ENCODE results near the gene SMKR1.
"Not testable (repeated sequence)": the region's sequence is repeated elsewhere in the genome, so short reads cannot be mapped to it uniquely, and the experiment has no call there.

SMKR1 gene

DNA sequence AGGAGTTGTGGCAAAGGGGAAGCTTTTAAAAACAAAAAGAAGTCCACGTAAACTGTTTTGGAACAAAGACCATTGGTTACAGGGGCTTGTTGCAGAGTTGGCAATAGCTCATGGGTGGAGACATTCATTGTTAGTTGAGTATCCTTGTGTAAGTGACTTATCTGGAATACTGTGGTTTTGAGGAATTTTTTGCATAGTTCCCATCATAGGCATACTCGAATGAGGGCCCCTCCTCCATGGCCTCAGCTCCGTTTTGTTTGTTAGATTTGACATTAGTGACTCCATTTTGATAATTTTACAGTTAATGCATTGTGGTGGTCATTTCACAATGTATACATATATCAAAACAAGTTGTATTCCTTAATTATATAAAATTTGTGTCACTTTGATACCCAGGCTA, 12.8 kb upstream of the SMKR1 start:
- DNase-seq, result no peak

DNA sequence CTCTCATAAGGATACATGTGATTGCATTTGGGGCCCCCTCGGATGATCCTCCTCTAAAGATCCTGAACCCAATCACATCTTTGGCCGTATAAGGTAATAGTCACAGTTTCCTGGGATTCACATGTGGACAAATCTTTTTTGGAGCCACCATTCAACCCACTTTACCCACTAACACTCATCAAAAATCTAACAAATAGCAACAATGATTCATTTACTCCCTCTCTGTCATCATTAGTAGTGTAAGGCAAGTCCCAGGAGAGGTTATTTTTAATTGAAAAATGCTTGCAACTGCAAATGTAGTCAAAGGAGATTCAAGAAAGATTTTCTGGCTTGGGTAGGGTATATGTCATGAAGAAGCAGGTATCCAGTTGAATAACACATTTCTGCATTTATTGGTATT, 9.9 kb upstream of the SMKR1 start:
- no peak for DNase-seq

DNA sequence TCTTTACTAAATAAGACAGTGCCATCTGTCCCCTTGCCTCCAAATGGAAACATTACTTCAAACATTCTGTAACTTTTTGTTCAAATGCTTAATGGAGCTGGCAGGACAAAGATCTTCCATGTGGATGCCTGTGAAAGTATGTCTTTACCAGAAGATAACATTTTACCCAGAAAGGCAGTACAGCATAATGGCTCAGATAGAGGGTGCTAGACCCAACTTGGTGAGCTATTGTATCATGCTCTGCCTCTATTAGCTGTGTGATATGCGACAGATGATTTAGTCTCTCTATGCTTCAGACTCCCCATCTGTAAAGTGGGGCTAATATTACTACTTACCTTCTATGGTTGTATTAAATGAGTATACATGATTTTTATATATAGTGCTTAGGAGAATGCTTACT, 8.8 kb upstream of the SMKR1 start:
- DNase-seq, result no peak

DNA sequence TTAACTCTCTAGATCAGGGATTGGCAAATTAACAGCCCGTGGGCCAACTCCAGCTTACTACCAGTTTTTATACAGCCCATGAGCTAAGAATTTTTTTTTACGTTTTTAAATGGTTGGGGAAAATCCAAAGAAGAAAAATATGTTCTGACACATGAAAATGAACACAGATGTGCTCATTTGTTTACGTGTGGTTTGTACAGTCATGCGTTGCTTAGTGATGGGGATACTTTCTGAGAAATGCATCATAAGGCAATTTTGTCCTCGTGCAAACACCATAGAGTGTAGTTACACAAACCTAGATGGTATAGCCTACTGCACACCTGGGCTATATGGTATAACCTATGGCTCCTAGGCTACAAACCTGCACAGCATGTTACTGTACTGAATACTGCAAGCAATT, 8.3 kb upstream of the SMKR1 start:
- peak; percentile 65 for DNase-seq

DNA sequence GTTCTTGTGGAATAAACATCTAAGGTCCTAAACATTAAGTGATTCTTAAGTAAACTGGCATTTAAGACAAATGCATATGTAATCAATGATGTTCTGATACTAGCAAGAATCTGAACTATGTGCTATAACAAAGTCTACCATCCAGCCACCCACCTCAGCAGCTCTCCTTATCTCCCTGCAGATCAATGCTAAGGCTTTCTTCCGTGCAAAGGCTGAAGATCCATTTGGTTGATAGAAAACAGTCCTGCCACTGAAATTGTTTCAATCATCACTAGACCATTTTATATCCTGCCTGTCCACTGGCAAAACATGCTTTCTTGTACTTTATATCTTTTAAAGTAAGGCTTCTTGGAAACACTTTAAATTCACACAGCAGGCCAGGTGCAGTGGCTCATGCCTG, 6.3 kb upstream of the SMKR1 start:
- DNase-seq, result peak; percentile 58

DNA sequence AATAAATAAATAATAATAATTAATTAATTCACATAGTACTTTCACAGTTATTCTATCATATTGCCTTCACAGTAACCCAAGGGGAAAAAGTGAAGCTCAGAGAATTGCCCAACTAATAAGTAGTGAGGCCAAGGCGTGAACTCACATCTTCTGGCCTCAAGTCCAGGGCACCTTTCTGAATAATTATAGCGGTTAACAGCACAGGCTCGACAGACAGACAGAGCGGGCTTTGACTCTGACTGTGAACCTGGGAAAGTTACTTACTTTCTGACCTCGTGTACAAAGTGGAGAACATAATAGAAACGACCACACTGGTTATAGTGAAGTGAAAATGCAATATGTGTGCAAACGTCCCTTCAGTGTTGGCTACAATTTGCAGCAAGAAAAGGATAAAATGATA, 5.7 kb upstream of the SMKR1 start:
- DNase-seq, result no peak

DNA sequence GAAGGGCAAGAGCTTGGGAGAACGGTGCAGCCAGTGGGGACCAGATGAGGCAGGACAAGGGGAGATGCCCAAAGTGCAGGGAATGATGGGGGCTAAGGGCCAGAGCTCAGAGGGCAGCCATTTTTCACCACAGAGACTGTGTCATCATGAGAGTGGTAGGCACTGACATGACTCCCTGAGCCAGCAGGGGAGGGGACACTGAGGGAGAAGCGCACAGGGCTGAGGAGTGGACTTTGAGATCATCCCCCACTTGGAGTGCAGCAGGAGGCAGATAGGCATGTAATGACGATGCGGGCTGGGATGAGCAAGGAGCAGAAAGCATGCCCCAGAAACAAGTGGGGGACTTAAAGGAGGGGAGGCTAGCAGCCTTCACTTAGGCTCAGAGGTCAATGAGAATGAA, 5.2 kb upstream of the SMKR1 start:
- no peak for DNase-seq

DNA sequence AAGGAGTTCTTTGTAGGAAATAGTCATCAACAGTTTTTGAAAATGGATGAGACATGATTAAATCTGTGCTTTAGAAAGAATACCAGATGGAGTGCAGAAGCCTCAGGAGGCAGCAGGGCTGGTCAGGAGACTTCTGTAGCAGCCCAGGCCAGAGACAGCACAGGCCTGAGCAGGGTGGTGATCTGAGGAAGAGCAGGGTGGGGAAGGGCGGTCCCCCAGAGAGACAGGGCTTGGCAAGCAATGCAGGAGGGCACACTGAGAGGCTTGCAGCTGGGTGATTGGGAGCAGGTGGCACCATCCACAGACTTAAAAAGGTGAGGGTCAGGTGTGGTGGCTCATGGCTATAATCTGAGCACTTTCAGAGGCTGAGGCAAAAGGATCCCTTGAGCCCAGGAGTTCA, 4.3 kb upstream of the SMKR1 start:
- DNase-seq, result no peak

DNA sequence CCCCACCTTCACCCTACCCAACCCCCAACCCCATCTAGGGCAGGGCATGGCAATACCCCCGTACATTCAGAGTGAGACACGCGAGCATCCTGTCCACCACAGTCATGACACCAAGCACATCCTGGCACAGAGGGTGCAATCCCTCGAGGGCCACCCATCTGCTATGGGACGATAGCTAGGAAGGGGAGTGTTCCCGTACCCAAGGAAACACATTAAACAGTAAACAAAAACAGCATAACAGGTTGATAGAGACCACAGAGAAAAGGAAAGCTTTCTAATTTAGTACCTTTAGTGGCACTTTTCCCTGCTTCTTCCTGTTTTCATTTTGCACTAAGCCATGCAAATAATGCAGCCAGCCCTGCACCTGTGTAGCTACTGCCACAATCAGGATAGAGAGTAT, 2.3 kb upstream of the SMKR1 start:
- DNase-seq, result peak; percentile 33

DNA sequence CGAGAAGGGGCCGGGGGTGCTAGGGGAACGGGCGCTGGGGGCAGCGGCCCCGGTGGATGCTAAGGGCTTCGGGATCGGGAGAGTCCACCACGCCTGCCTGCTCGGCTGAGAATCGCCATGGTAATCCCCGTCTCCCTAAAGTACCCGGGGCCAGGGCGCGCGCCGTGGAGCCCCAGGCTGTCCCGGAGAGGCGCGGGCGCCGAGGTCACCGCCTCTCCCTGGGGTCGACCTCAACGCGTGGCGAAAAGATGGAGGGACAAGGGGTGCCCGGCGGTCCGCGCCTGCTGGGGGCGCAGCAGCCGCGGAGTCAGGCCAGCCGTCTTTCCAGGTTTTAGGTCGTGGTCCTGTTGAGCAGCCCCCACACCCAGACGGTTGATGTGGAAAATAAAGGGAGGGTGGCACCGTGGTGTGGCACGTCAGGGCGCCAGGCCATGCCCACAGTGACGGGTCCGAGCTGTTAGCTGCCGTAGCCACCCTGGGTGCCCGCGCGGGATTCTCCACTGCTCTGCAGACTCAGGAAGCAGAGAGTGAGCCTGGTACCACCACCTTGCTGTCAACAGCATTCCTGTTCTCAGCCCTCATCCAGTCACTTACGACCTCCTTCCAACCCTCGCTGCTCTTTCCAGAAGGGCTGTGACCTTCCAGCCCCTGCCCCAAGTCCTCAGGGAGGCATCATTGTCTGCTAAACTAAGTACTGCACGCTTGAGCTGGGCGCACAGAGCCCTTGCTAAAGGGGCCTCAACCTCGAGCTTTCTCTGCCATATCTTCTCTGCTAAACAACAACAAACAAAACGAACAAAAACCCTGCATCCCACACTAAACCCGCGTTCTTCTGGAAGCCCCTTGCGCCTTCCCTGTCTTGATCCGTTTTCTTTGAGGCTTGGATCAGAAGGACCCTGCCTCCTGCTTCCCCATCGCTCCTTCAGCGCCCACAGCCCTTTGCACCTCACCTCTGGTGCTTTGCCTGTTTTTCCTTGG, 666 bp downstream of the SMKR1 start:
- no peak for DNase-seq

DNA sequence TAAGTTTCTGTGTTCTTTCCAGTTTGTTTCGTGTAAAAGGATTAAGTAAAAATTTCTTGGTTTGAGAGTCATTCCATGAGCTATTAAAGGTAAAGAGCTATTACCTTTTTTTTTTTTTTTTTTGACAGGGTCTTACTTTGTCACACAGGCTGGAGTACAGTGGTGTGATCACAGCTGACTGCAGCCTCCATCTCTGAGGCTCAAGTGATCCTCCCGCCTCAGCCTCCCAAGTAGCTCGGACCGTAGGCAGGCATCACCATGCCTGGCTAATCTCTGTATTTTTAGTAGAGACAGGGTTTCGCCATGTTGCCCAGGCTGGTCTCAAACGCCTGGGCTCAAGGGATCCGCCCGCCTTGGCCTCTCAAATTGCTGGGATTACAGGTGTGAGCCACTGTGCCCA, 1.4 kb downstream of the SMKR1 start:
- no peak for DNase-seq

DNA sequence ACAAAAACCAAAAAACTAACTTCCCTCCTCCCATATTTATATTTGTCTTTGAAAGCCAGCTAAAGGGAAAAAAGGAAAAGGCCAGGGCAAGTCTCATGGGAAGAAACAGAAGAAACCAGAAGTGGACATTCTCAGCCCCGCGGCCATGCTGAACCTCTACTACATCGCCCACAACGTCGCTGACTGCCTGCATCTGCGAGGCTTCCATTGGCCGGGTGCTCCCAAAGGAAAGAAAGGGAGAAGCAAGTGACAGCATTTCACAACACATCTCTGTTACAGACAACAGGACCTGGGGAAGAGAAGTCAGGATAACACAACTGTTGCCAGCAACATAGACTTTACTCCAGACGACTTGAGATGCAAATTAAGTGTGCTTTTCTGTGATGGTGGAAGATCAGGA, 9.9 kb downstream of the SMKR1 start:
- DNase-seq, result no peak

DNA sequence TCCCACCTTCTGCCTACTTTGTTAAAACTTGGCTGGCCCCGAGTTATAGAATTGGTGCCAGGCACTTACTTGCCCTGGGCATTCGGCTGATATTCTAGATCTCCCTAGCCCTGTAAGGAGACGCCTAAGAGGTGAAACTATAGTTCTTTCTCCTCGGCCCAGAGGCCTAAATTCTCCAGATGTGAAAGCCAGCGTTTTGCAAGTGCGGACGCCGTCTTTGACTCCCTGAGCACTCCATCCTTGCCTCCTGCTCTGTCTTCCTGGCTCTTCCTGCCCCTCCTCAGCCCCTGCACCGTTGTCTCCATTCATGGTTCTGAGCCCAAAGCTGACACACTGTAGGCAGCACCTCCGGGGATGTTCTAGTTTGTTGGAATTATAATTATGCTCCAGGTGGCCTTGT, 11.2 kb downstream of the SMKR1 start:
- no peak for DNase-seq

DNA sequence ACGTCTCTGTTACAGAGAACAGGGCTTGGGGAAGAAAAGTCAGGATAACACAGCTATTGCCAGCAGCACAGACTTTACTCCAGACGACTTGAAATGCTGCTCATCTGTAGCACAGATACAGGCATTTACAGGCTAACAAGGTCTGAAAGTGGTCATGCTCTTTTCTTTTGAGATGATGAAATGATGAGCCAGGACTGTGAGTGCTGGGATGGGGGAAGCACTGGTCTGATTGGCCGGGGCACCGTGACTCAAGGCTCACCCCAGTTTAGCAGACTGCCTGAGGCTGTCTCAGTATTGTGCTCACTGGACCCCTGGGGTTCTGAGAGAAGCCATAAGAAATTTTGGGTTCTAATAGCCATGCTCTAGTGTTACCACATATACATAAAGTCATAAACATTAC, 12.4 kb downstream of the SMKR1 start:
- DNase-seq, result no peak

DNA sequence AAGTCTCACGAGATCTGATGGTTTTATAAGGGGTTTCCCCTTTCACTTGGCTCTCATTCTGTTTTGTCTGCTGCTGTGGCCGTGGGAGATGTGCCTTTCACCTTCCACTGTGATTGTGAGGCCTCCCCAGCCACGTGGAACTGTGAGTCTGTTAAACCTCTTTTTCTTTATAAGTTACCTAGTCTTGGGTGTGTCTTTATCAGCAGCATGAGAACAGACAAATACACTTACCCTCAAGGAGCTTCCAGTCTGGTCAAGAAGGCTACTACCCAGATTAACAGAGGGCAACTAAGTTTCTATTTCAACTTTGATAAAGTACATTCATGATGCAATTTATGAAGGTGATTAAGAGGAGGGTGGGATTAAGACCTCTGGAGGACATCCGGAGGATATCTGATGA, 13.1 kb downstream of the SMKR1 start:
- DNase-seq, result no peak

DNA sequence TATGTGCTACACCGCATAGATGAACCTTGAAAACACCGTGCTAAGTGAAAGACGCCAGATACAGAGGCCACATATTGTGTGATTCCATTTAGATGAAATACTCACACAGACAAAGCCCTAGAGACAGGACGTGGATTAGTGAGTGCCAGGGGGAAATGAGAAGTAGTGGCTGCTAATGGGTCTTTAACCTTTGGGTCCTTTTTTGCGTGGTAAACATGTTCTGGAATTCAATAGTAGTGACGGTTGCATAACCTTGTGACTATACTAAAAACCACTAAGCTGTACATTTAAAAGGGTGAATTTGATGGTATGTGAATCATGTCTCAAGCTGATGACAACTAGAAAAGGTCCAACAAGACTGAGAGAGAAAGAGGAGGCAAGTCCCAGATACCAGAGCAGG, 15.6 kb downstream of the SMKR1 start:
- DNase-seq, result no peak

DNA sequence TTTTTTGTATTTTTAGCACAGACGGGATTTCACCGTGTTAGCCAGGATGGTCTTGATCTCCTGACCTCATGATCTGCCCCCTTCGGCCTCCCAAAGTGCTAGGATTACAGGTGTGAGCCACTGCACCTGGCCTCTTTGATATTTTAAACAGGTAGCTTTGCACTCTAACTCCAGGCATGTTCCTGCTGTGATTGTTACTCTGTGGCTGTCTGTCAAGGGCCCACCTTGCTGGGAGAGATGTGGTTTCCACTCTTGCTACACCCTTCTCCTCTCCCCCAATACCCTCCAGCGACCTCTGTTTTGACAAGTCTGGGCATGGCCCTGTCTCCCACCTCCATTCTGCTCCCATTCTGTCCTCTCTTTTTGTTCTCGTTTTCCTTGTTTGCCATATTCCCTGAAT, 17.1 kb downstream of the SMKR1 start:
- no peak for DNase-seq

DNA sequence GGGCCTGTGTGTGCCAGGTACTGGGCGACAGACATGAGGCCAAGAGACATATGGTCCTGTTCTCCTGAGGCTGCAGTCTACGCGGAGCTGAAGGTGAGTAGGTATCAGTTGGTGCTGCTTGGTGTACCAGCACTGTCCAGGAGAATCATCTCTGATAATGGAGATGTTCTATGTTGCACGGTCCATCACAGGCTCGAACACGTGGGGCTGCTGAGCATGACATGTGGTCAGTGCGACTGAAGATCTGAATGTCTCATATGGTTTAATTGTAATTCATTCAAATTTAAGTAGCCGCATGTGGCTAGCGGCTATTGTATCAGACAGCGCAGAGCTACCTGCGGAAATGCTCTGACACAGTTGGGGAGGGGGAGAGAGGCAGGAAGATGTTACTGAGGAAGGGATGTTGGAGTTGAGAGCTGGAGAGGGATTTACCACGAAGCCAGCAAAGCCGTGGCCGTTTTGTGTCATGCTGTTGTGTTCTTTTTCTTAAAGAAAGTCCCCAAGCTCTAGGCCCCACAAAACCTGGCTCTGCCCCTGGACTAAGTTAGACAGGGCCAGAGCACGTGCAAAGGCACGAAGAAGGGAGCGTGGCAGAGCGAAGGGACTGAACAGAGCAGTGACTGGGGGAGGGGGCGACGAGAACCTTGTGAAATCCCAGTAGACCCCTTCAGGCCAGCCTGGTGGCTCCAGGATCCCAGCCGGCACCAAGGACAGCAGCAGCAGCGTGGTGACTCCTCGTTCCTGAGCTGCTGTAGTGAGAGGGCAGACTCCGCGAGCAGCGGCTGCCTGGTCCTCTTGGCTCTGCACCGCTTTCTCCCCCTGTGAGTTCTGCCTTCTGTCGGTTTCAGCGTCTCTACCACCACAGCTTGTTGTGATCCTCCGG, 20.0 kb downstream of the SMKR1 start:
- no peak for DNase-seq

DNA sequence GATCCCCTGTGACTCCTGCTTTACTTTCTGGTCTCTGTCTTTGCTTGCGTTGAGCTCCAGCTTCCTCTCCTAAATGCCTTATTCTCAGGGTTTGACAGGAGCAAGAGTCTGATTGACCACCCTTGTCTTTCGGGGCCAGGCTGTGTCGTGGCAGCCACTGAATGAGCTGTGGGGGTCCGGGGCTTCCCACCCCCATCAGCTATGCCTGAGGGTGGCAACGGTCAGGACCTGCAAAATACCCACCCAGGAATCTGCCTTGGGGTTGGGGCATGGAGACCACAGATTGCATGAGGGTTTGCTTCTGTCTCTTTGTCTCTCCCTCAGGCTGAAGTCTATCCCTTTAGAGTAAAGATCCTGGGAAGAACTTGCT, 20.6 kb downstream of the SMKR1 start:
- no peak for DNase-seq

DNA sequence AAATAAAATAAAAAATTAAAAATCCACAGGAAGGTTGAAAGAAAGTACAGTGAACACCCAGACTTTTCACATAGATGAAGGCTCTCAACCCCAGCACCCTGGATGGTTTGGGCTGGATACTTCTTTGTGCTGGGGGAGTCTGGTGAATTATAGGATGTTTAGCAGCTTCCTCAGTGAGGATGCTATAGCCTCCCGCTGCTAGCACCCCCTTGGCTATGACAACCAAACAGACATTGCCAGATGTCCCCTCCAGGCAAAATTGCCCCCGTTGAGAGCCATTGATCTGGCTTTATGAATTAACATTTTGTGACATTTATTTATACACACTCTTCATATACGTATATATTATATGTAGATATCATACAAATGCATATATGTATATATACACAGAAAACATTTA, 21.6 kb downstream of the SMKR1 start:
- DNase-seq, result no peak

DNA sequence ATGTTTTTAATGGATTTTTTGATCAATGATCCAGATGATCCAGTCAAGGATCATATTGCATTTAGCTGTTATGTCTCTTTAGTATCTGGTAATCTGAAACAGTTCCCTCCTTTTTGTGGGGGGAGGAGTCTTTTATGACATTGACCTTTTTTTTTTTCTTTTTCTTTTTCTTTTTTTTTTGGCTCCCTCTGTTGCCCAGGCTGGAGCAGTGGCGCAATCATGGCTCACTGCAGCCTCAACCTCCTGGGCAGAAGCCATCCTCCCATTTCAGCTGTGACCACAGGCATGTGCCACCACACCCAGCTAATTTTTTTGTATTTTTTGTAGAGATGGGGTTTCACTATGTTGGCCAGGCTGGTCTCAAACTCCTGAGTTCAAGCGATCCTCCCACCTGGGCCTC, 22.1 kb downstream of the SMKR1 start:
- not testable (repeated sequence) for DNase-seq

DNA sequence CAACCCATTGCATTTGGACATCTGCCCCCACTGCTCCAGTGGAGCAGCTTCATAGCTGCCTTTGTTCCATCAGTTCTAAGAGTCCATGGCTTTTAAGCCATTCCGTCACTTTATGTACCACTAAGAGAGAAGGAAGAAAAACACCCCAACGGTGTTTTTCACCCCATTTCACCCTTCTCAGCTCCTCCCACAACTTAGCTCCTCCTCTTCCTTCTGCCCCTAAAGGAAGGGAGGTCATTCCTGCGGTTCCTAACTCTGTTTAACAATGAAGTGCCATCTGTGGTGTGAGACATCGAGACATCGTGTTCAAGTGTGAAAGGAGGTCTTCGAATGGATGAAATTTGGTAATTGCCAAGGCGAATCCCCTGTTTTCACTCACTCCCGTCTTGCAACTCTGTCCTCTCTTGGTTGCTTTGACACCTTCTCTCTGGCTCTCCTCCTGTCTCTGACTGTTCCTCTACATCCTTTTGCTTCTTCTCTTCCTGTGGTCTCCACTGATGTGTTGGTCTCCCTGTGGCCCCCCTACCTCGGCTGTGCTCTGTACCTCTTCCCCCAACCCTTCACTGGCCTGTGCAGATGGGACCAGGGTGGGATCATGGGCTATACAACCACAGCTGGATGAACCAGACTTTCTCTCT, 23.0 kb downstream of the SMKR1 start:
- DNase-seq, result no peak

DNA sequence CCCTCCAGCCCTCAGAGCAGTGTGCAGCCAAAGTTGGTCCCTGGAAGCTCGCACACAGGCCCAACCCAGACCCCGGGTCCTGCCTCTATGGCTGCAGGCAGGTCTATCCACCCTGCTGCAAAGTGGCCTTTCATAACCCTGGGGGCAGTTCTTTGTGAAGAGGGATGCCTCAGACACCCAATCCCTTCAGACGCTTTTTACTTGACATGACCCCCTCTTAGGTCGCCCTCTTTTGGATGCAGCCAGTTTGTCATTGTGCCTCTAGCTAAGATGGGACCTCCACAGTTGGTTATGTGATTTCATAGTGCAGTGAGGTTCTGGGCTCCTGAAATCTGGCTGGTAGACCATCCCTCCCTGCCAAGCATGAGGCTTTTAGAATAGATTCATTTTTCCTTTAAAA, 27.3 kb downstream of the SMKR1 start:
- no peak for DNase-seq

Measured in activated CD4-positive, alpha-beta T cell treated with anti-CD3 and anti-CD28 coated beads, Interleukin-2, Interleukin-6, amounts not matched to agents 100 ng/mL and 50 ng/mL, durations not matched to agents 16 hours and 8 hours (primary cell).